Erythroblast (primary cell): ENCODE results near the gene MYBPC3.

ENCODE experiments used
- DNase-seq, 2 experiments: peaks; one replicate each; lab custom pipeline; 2025; lab: John Stamatoyannopoulos, UW
- GATA1 ChIP-seq: IDR thresholded peaks from 2 replicates; pipeline ENCODE4 v1.6.1; 2011; ENCODE audit warnings: low read depth, mild to moderate bottlenecking, control low read depth, low read length, moderate library complexity
- POLR2A ChIP-seq: IDR thresholded peaks from 2 replicates; pipeline ENCODE4 v1.6.1; 2011; ENCODE audit warnings: mild to moderate bottlenecking, low read length

MYBPC3 gene

GRCh38 chr11:47357985-47358730 is 5.7 kb upstream of the MYBPC3 start:
- TF ChIP-seq GATA1: no peak
- no peak for TF ChIP-seq POLR2A
- no peak for DNase-seq

- TF ChIP-seq POLR2A (no peak), GATA1 (no peak)
- no peak for DNase-seq
Measured at GRCh38 chr11:47356998-47357329, 4.5 kb upstream of the MYBPC3 start.

- no peak for TF ChIP-seq POLR2A
- TF ChIP-seq GATA1: no peak
- no peak for DNase-seq
Measured at GRCh38 chr11:47356129-47356997, 3.9 kb upstream of the MYBPC3 start.

GRCh38 chr11:47355283-47356128 is 3.0 kb upstream of the MYBPC3 start:
- DNase-seq: peak; percentile 73 to 79
- no peak for TF ChIP-seq POLR2A
- TF ChIP-seq GATA1: no peak

- DNase-seq: no peak
- TF ChIP-seq GATA1 (no peak), POLR2A (no peak)
Measured at GRCh38 chr11:47354913-47355282, 2.4 kb upstream of the MYBPC3 start.

GRCh38 chr11:47353978-47354774 is 1.7 kb upstream of the MYBPC3 start:
- DNase-seq: no peak
- TF ChIP-seq POLR2A: no peak
- TF ChIP-seq GATA1: no peak

GRCh38 chr11:47351156-47352126 is 1.1 kb downstream of the MYBPC3 start:
- TF ChIP-seq GATA1 (no peak), POLR2A (no peak)
- DNase-seq: peak in 1 of 2 experiments; percentile 33

GRCh38 chr11:47350315-47350714 is 2.2 kb downstream of the MYBPC3 start:
- TF ChIP-seq GATA1: no peak
- TF ChIP-seq POLR2A: no peak
- no peak for DNase-seq

- DNase-seq: no peak
- TF ChIP-seq GATA1: no peak
- TF ChIP-seq POLR2A: no peak
Measured at GRCh38 chr11:47349521-47350095, 2.9 kb downstream of the MYBPC3 start.

GRCh38 chr11:47348859-47349258 is 3.6 kb downstream of the MYBPC3 start:
- peak; percentile 47 to 52 for DNase-seq
- TF ChIP-seq GATA1 (no peak), POLR2A (no peak)

- no peak for DNase-seq
- TF ChIP-seq GATA1 (no peak), POLR2A (no peak)
Measured at GRCh38 chr11:47348131-47348802, 4.2 kb downstream of the MYBPC3 start.
